CD14-positive monocyte (primary cell): Measurements from ENCODE around the gene MAST4. TPM values are rescaled to one million over a fixed set of nuclear protein-coding genes. Genes with fewer than 3 reads are reported as not detected.
A peak's percentile ranks its signal among the peaks of the same experiment; 100 is the strongest.

Source experiments
- DNase-seq, 3 donors: peaks; one replicate each; pipeline ENCODE4 v3.0.0-alpha.2; 2011 to 2022
- H2AFZ ChIP-seq: 2 replicates; pipeline ENCODE4 v1.6.0; 2012; ENCODE audit warnings: mild to moderate bottlenecking, low read depth, low read length, inconsistent platforms; ENCODE audit not compliant: insufficient read depth, poor library complexity, severe bottlenecking
- H3K27ac ChIP-seq, 2 donors: 1 replicate in 1 of 2; 2 replicates in 1 of 2; pipeline ENCODE4 v1.5.1; 2012 to 2013; ENCODE audit warnings: low read length in 2 of 2, control low read depth in 1 of 2, inconsistent platforms in 1 of 2, low read depth in 1 of 2, mild to moderate bottlenecking in 1 of 2
- H3K27me3 ChIP-seq, 2 donors: one replicate each; pipeline versions ENCODE4 v1.6.0 to v1.6.1; 2011 to 2013; ENCODE audit warnings: low read length in 2 of 2; ENCODE audit not compliant: control insufficient read depth in 2 of 2, insufficient read depth in 2 of 2
- H3K36me3 ChIP-seq, 2 donors: replicated peaks in 1 of 2; 1 replicate in 1 of 2; 2 replicates in 1 of 2; pipeline versions ENCODE4 v1.5.1 to v1.6.1; 2012 to 2013; ENCODE audit warnings: low read length in 2 of 2, control low read depth in 1 of 2, inconsistent platforms in 1 of 2, mild to moderate bottlenecking in 1 of 2; ENCODE audit not compliant: insufficient read depth in 2 of 2, control insufficient read depth in 1 of 2
- H3K4me1 ChIP-seq, 2 donors: 1 replicate in 1 of 2; 2 replicates in 1 of 2; pipeline versions ENCODE4 v1.5.1 to v1.6.1; 2012 to 2013; ENCODE audit warnings: low read length in 2 of 2, control low read depth in 1 of 2, inconsistent platforms in 1 of 2, mild to moderate bottlenecking in 1 of 2, moderate library complexity in 1 of 2; ENCODE audit not compliant: insufficient read depth in 2 of 2, control insufficient read depth in 1 of 2
- H3K4me2 ChIP-seq: replicated peaks from 2 replicates; pipeline ENCODE3; 2012; ENCODE audit warnings: low read length, moderate library complexity, mild to moderate bottlenecking; ENCODE audit not compliant: poor library complexity, severe bottlenecking; ENCODE audit errors: extremely low read depth
- H3K4me3 ChIP-seq, 3 experiments: fragments of 200-600 bp in 1 of 3; sonication (generic) in 1 of 3; replicated peaks in 1 of 3; 1 replicate in 2 of 3; 2 replicates in 1 of 3; pipeline ENCODE4 v1.5.1; 2011 to 2013; ENCODE audit warnings: low read length in 3 of 3, mild to moderate bottlenecking in 3 of 3, control low read depth in 2 of 3, low read depth in 2 of 3, inconsistent platforms in 1 of 3, moderate library complexity in 1 of 3
- H3K79me2 ChIP-seq: 2 replicates; pipeline ENCODE4 v1.6.0; 2012; ENCODE audit warnings: mild to moderate bottlenecking, control low read depth, inconsistent platforms, low read length, moderate library complexity; ENCODE audit not compliant: insufficient read depth
- H3K9ac ChIP-seq: 2 replicates; pipeline ENCODE4 v1.6.0; 2017; ENCODE audit warnings: low read length, mild to moderate bottlenecking; ENCODE audit not compliant: insufficient read depth, poor library complexity, severe bottlenecking
- H3K9me3 ChIP-seq, 2 donors: replicated peaks in 1 of 2; 1 replicate in 1 of 2; 2 replicates in 1 of 2; pipeline versions ENCODE4 v1.5.1 to v1.6.1; 2012 to 2013; ENCODE audit warnings: low read length in 2 of 2, control low read depth in 1 of 2; ENCODE audit not compliant: control insufficient read depth in 1 of 2, insufficient read depth in 1 of 2
- H4K20me1 ChIP-seq: 2 replicates; pipeline ENCODE4 v1.6.0; 2012; ENCODE audit warnings: mild to moderate bottlenecking, low read length, control low read depth, moderate library complexity; ENCODE audit not compliant: insufficient read depth
- H3K27ac Mint-ChIP-seq, 7 donors: one replicate each; pipeline ENCODE4 v1.8.0; 2020; ENCODE audit warnings: mild to moderate bottlenecking in 7 of 7, mixed read lengths in 7 of 7, moderate library complexity in 6 of 7, inconsistent platforms in 2 of 7
- H3K27me3 Mint-ChIP-seq, 3 donors: one replicate each; pipeline ENCODE4 v1.8.0; 2021 to 2022; ENCODE audit warnings: low read depth in 3 of 3, mild to moderate bottlenecking in 3 of 3, mixed read lengths in 3 of 3, moderate library complexity in 3 of 3, inconsistent platforms in 1 of 3
- H3K36me3 Mint-ChIP-seq, 2 donors: one replicate each; pipeline ENCODE4 v1.8.0; 2020; ENCODE audit warnings: mixed read lengths in 2 of 2, inconsistent platforms in 1 of 2, mild to moderate bottlenecking in 1 of 2
- H3K4me1 Mint-ChIP-seq: one replicate; pipeline ENCODE4 v1.8.0; 2020; ENCODE audit warnings: mild to moderate bottlenecking, mixed read lengths
- H3K4me3 Mint-ChIP-seq, 2 donors: one replicate each; pipeline ENCODE4 v1.8.0; 2020; ENCODE audit warnings: mild to moderate bottlenecking in 2 of 2, mixed read lengths in 2 of 2, moderate library complexity in 1 of 2
- H3K9me3 Mint-ChIP-seq, 7 donors: one replicate each; pipeline ENCODE4 v1.8.0; 2020 to 2022; ENCODE audit warnings: mixed read lengths in 7 of 7, mild to moderate bottlenecking in 6 of 7, moderate library complexity in 6 of 7, inconsistent platforms in 2 of 7
- CTCF ChIP-seq: fragments of 200-600 bp; IDR thresholded peaks from one replicate; pipeline ENCODE4 v1.8.0; 2022; ENCODE audit warnings: antibody characterized with exemption, mild to moderate bottlenecking
- WGBS: methylation state at CpG from one replicate; pipeline ENCODE4 v1.1.5; 2013; ENCODE audit warnings: missing lambda C conversion rate; ENCODE audit not compliant: insufficient coverage; 5-methylcytosine and 5-hydroxymethylcytosine counted together
- intact Hi-C, 2 donors: fragments of 100-400 bp; cut with micrococcal nuclease; formaldehyde crosslinking; loops; one replicate each; pipeline versions ENCODE4 v1.15.0 to v1.15.1; 2023
- polyA plus RNA-seq, 3 donors: library from polyadenylated mRNA; depleted of rRNA in 1 of 3; unstranded in 2 of 3; stranded (reverse) in 1 of 3; fragments of 300-500 nt in 2 of 3; fragments of >200 nt in 1 of 3; fragmentation: Illumina TruSeq in 2 of 3; gene quantifications; 1 replicate in 2 of 3; 2 replicates in 1 of 3; pipeline ENCODE4 v1.2.3, GENCODE V29; 2012 to 2021

Gene MAST4
- polyA plus RNA-seq, 3 donors, result 0.03 to 0.24 TPM; not detected in 1

GRCh38 chr5:67153292-67153691 lies 557.1 kb downstream of the MAST4 start:
- WGBS, result no CpG with 5 or more reads among the region's 2 CpGs
- H3K4me3 ChIP-seq, result no peak overlapping the region
- Mint-ChIP-seq H3K36me3 (no peaks in the 10 kb centered on the region), H3K4me3 (no peak overlapping the region), H3K27me3 (no peaks in the 10 kb centered on the region), H3K27ac (no peak overlapping the region), H3K4me1 (no peaks in the 10 kb centered on the region), H3K9me3 (peaks cover 0 to 3% (median 0%) of the 10 kb centered on the region in 7 donors)
- no peak overlapping the region for H3K27ac ChIP-seq
- H3K36me3 ChIP-seq, result no peaks in the 10 kb centered on the region
- no peaks in the 10 kb centered on the region for H3K27me3 ChIP-seq
- no peaks in the 10 kb centered on the region for H3K9me3 ChIP-seq
- H2AFZ ChIP-seq, result no peak overlapping the region
- H3K9ac ChIP-seq, result no peak overlapping the region
- H3K4me1 ChIP-seq, result no peaks in the 10 kb centered on the region
- H3K79me2 ChIP-seq, result no peaks in the 10 kb centered on the region
- no peaks in the 10 kb centered on the region for H4K20me1 ChIP-seq
- H3K4me2 ChIP-seq, result no peak overlapping the region
- DNase-seq, result no peak
- no peak for TF ChIP-seq CTCF
- intact Hi-C loops, result no loop called here

- Histone ChIP-seq H3K27ac (no peak overlapping the region), H3K4me2 (no peak overlapping the region), H3K27me3 (no peaks in the 10 kb centered on the region), H4K20me1 (no peaks in the 10 kb centered on the region), H3K9me3 (no peaks in the 10 kb centered on the region), H3K4me3 (no peak overlapping the region), H3K9ac (no peak overlapping the region), H3K4me1 (peaks cover 0 to 9% of the 10 kb centered on the region in 2 donors), H3K79me2 (no peaks in the 10 kb centered on the region), H2AFZ (no peak overlapping the region), H3K36me3 (no peaks in the 10 kb centered on the region)
- Mint-ChIP-seq H3K4me3 (no peak overlapping the region), H3K27ac (peak overlapping the region in 1 of 7 donors; percentile 25), H3K27me3 (peaks cover 0 to 2% (median 0%) of the 10 kb centered on the region in 3 donors), H3K9me3 (peaks cover 0 to 3% (median 0%) of the 10 kb centered on the region in 7 donors), H3K36me3 (no peaks in the 10 kb centered on the region), H3K4me1 (peaks cover 6% of the 10 kb centered on the region)
- no peak for DNase-seq
- 89% methylated on average over 4 of the region's 5 CpGs for WGBS
- intact Hi-C loops, result loop anchor here in 1 of 2 donors (5.0 kb wide), 1 partner anchor 58 kb away; no protein-coding TSS in a partner anchor
- TF ChIP-seq CTCF, result no peak
Measured at GRCh38 chr5:67154556-67155206, 558.5 kb downstream of the MAST4 start.
